ENCODE data around the gene TTYH3.

TTYH3 gene

DNA sequence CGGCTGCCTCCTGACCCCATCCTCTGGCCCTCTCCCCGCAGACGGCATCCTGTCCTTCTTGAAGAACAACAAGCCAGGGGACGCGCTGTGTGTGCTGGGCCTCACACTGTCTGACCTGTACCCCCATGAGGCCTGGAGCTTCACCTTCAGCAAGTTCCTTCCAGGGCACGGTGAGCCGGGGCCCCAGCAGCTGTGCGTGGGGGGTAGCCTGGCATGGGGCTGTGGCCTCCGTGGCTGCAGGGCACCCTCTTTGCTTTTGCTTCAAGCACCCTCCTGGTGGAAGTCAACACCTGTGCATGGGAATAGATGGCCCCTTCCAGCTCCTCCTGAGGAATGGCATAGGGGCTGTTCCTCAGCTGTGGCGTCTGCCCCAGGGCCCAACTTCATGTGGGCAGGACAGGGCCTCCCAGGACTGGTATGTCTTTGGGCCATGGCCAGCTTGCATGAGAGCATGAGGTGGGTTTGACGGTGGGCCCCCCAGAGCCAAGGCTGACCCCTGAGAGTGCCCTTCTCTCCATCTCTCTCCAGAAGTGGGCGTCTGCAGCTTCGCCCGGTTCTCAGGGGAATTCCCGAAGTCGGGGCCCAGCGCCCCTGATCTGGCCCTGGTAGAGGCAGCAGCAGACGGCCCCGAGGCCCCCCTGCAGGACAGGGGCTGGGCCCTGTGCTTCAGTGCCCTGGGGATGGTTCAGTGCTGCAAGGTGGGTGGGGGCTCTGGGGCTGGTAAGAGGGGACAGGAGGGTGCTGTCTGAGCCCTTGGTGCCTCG lies 76.9 kb downstream of the TTYH3 start:
- Histone ChIP-seq H3K27ac (ENCODE audit: low read depth, low read length) (no peak overlapping the region), H3K9me3 (ENCODE audit: control insufficient read depth, insufficient read depth, low read length) (no peaks in the 10 kb centered on the region), H3K4me1 (ENCODE audit: control insufficient read depth, insufficient read depth, low read length) (no peaks in the 10 kb centered on the region), H3K27me3 (ENCODE audit: control insufficient read depth, insufficient read depth, low read length) (no peaks in the 10 kb centered on the region), H3K36me3 (ENCODE audit: control insufficient read depth, insufficient read depth, low read length) (no peaks in the 10 kb centered on the region; the same call in 1 of the 2 replicates), H3K9ac (ENCODE audit: low read depth, low read length) (no peak overlapping the region), H3K4me3 (ENCODE audit: low read depth, low read length) (no peak overlapping the region)

DNA sequence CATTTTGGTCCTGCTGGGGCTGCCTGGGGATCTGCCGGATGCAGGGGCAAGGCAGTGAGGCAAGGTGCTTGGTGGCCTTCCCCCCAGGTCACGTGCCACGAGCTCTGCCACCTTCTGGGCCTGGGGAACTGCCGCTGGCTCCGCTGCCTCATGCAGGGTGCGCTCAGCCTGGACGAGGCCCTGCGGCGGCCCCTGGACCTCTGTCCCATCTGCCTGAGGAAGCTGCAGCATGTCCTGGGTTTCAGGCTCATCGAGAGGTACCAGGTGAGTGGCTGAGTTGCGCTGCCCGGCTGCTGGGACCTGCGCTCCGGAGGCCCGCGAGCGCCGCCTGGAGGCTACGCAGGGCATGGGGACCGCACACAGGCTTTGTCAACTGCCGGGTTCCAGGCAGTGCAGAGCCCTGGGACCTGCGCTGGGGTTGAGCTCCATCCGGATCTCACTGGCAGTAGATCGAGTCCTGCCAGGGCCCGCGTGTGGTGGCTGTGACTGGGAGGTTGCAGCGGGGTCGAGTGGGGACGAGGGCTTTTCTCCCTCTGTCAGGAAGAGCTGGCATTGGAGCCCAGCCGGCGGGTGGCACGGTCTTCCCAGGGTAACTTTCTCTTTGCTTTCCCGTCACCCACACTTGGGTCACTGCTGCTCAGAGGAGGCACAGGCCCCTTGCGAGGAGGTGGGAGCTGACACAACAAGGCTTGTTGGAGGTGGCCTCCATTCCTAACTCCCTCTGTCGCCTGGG lies 77.9 kb downstream of the TTYH3 start:
- Histone ChIP-seq H3K9ac (ENCODE audit: low read depth, low read length) (no peak overlapping the region), H3K27me3 (ENCODE audit: control insufficient read depth, insufficient read depth, low read length) (no peaks in the 10 kb centered on the region), H3K4me3 (ENCODE audit: low read depth, low read length) (no peak overlapping the region), H3K27ac (ENCODE audit: low read depth, low read length) (no peak overlapping the region), H3K4me1 (ENCODE audit: control insufficient read depth, insufficient read depth, low read length) (no peaks in the 10 kb centered on the region), H3K36me3 (ENCODE audit: control insufficient read depth, insufficient read depth, low read length) (no peaks in the 10 kb centered on the region; the same call in none of the 2 replicates), H3K9me3 (ENCODE audit: control insufficient read depth, insufficient read depth, low read length) (no peaks in the 10 kb centered on the region)

DNA sequence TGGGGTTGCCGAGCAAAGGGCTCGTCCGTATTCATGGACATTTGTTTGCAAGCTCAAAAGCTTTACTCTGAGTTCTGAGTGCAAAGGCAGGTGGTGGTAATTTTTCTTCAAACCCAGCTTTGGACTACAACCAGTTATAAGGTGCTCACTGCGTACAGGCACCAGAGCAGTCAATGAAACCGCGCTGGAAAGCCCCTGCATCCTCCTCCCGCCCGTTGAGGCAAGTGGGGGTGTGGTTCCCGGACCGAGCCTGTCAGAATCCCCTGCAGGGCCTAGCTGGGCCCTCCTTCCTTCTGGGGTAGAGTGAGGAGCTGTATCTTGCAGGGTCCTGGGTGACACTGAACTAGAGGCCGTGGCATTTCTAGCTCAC lies 78.5 kb downstream of the TTYH3 start:
- no peak overlapping the region for H3K27ac ChIP-seq (ENCODE audit: low read depth, low read length)
- no peak overlapping the region for H3K9ac ChIP-seq (ENCODE audit: low read depth, low read length)
- H3K4me3 ChIP-seq (ENCODE audit: low read depth, low read length), result no peak overlapping the region
- H3K9me3 ChIP-seq (ENCODE audit: control insufficient read depth, insufficient read depth, low read length), result no peaks in the 10 kb centered on the region
- no peaks in the 10 kb centered on the region for H3K4me1 ChIP-seq (ENCODE audit: control insufficient read depth, insufficient read depth, low read length)
- peaks cover 3% of the 10 kb centered on the region for H3K36me3 ChIP-seq (ENCODE audit: control insufficient read depth, insufficient read depth, low read length)
- no peaks in the 10 kb centered on the region for H3K27me3 ChIP-seq (ENCODE audit: control insufficient read depth, insufficient read depth, low read length)

DNA sequence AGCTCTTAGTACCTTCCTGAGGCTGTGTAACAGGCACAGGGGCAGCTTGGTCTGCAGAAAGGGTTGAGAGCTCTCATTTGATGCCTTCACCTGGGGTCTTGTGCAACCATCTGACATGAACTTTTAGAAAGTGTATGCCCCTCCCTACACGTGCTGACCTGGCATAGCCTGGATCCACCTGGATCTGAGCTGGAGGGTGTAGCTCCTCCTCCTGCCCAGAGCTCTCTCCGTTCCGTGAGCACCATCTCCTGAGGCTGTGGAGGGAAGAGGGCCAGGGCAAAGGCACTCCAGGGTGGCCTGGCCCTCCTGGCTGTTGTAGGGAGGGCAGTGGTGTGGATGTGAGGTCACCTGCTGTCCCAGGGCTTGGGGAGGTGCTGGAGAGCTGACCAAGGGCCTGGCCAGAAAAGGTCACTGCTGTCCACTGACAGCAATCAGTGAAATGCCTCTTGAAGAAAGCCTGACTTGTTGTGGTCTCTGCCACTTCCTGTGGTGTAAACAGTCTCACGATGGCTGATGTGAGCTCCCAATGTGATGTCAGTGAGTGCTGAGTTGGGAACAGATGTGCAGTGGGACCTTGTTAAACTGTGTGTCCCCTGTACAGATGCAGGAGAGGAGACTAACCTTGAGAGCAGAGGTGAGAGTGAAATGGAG lies 79.2 kb downstream of the TTYH3 start:
- H3K9me3 ChIP-seq (ENCODE audit: control insufficient read depth, insufficient read depth, low read length), result no peaks in the 10 kb centered on the region
- no peak overlapping the region for H3K9ac ChIP-seq (ENCODE audit: low read depth, low read length)
- no peak overlapping the region for H3K4me3 ChIP-seq (ENCODE audit: low read depth, low read length)
- no peaks in the 10 kb centered on the region for H3K27me3 ChIP-seq (ENCODE audit: control insufficient read depth, insufficient read depth, low read length)
- no peak overlapping the region for H3K27ac ChIP-seq (ENCODE audit: low read depth, low read length)
- H3K4me1 ChIP-seq (ENCODE audit: control insufficient read depth, insufficient read depth, low read length), result no peaks in the 10 kb centered on the region
- peaks cover 3% of the 10 kb centered on the region for H3K36me3 ChIP-seq (ENCODE audit: control insufficient read depth, insufficient read depth, low read length)

DNA sequence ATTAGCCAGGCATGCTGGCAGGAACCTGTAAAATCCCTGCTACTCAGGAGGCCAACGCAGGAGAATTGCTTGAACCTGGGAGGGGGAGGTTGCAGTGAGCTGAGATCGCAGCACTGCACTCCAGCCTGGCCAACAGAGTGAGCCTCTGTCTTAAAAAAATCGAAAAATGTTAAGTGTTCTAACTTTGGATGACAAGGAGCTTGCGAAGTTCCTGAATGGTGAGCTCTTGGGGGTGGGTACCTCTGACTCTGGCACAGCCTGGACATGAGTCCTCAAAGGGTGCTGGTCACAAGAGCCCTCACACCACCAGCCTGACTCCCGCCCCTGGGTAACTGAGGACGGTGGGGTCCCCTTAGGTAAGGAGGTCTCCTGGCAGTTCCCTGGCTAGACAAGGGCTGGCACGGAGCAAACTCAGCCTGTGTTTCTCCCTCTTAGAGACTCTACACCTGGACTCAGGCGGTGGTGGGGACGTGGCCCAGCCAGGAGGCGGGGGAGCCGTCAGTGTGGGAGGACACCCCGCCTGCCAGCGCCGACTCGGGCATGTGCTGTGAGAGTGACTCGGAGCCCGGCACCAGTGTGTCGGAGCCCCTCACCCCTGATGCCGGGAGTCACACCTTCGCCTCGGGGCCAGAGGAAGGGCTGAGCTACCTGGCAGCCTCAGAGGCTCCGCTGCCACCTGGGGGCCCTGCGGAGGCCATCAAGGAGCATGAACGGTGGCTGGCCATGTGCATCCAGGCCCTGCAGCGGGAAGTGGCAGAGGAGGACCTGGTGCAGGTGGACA lies 80.3 kb downstream of the TTYH3 start:
- H3K9me3 ChIP-seq (ENCODE audit: control insufficient read depth, insufficient read depth, low read length), result no peaks in the 10 kb centered on the region
- no peak overlapping the region for H3K27ac ChIP-seq (ENCODE audit: low read depth, low read length)
- H3K4me1 ChIP-seq (ENCODE audit: control insufficient read depth, insufficient read depth, low read length), result no peaks in the 10 kb centered on the region
- peaks cover 3% of the 10 kb centered on the region for H3K36me3 ChIP-seq (ENCODE audit: control insufficient read depth, insufficient read depth, low read length)
- H3K9ac ChIP-seq (ENCODE audit: low read depth, low read length), result no peak overlapping the region
- no peaks in the 10 kb centered on the region for H3K27me3 ChIP-seq (ENCODE audit: control insufficient read depth, insufficient read depth, low read length)
- H3K4me3 ChIP-seq (ENCODE audit: low read depth, low read length), result no peak overlapping the region

DNA sequence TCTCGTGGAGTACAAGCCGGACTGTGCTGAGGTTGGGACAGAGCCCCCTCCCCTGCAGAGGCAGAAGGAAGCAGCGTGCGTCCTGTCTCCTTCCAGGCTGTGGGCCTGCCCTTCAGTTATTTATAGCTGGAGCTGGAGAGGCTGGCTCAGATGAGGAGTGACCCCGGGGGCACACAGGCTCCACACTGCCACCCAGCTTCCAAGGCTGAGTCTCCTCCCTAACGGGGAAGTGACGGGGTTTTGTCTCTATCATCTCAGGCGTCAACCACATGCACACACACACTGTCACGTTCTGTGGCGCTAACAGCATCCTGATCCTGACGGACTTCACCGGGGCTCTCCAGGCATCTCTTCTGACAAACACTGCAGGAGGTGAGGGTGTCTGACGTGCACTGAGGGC lies 81.6 kb downstream of the TTYH3 start:
- no peak overlapping the region for H3K27ac ChIP-seq (ENCODE audit: low read depth, low read length)
- no peaks in the 10 kb centered on the region for H3K4me1 ChIP-seq (ENCODE audit: control insufficient read depth, insufficient read depth, low read length)
- no peak overlapping the region for H3K9ac ChIP-seq (ENCODE audit: low read depth, low read length)

DNA sequence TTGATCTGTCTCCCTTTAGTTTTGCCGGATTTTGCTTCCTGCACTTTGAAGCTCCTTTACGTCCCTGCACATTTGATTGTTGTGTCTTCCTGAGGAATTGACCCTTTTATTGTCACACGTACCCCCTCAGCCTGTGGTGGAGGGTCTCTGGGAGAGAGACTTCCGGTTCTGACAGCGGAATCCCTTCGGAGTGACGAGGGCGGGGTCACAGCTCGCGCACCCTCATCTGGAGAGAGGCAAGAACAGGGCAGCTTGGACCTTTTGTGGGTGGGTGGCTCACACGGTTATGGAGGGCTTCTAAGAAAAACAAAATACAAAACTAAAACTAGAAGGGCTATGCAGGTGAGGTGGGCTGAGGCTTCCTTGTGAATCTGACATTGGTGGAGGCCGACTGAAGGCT lies 82.2 kb downstream of the TTYH3 start:
- Histone ChIP-seq H3K27ac (ENCODE audit: low read depth, low read length) (no peak overlapping the region), H3K4me1 (ENCODE audit: control insufficient read depth, insufficient read depth, low read length) (no peaks in the 10 kb centered on the region), H3K9ac (ENCODE audit: low read depth, low read length) (no peak overlapping the region)

More for the DNA sequence above, 81.6 kb downstream of the TTYH3 start:
- H3K36me3 ChIP-seq (ENCODE audit: control insufficient read depth, insufficient read depth, low read length), result peaks cover 12% of the 10 kb centered on the region
- H3K9me3 ChIP-seq (ENCODE audit: control insufficient read depth, insufficient read depth, low read length), result no peaks in the 10 kb centered on the region
- H3K27me3 ChIP-seq (ENCODE audit: control insufficient read depth, insufficient read depth, low read length), result no peaks in the 10 kb centered on the region
- H3K4me3 ChIP-seq (ENCODE audit: low read depth, low read length), result no peak overlapping the region

More for the DNA sequence above, 82.2 kb downstream of the TTYH3 start:
- no peak overlapping the region for H3K4me3 ChIP-seq (ENCODE audit: low read depth, low read length)
- no peaks in the 10 kb centered on the region for H3K9me3 ChIP-seq (ENCODE audit: control insufficient read depth, insufficient read depth, low read length)
- peaks cover 14% of the 10 kb centered on the region for H3K36me3 ChIP-seq (ENCODE audit: control insufficient read depth, insufficient read depth, low read length)
- H3K27me3 ChIP-seq (ENCODE audit: control insufficient read depth, insufficient read depth, low read length), result no peaks in the 10 kb centered on the region

All from HUES48 (cell line).